Measurements from ENCODE around the gene ITPRID2.
"Not testable (repeated sequence)": the region's sequence is repeated elsewhere in the genome, so short reads cannot be mapped to it uniquely, and the experiment has no call there.

The ITPRID2 gene

GRCh38 chr2:181961167-181961566 lies 69.6 kb downstream of the ITPRID2 start:
- not testable (repeated sequence) for FAIRE-seq

GRCh38 chr2:181962142-181962541 lies 70.6 kb downstream of the ITPRID2 start:
- FAIRE-seq = no peak

- FAIRE-seq = no peak
Measured at GRCh38 chr2:181970160-181970794, 78.7 kb downstream of the ITPRID2 start.

DNA sequence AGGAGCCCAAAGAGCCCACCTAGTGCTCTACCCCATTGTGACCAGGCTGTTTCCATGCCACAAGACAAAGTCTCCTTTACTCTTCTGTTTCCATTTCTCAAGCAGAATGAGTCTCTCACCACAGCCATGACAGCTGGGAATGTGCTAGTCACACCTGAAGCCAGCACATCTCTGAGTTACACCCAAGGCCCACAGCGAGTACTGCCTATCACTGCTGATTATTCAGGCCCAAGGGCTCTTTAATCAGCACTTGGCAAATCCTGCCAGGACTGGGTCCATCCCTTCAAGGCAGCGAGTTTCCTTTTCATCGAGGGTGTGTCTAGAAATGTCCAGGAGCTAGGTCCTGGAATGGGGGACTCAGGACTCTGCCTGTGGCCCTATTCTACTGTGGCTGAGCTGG lies 79.5 kb downstream of the ITPRID2 start:
- no peak for FAIRE-seq

DNA sequence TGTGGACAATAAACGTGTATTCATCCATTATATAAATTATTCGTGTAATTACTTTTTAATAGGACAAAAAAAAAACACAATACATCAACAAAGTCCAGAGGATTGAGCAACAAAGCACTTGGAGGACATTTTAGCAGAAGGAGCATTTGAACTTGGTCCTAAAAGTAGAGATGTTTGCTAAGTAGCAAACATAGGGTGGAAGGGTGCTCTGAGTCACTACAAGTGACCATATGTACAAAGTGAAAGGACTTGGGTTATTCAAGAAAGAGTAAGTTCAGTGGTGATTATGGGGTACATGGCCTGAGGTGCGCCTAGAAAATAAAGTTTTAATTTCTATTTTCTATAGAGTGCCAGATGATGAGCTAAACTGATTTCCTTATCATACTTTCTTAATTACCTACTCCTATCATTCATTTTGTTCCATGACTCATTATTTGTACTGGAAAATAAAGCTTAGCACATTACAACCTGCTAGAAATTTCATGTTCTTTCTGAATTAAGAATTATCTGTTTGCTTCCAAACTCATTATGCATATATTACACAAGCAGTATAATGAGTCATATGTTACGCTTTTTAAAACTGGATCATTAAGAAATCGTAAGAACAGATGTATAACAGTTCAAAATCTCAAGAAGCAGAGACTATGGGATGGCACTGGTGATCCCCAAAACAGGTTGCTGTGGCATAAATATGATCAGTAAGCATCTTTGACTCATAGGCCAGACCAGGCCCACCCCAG lies 81.1 kb downstream of the ITPRID2 start:
- no peak for FAIRE-seq

DNA sequence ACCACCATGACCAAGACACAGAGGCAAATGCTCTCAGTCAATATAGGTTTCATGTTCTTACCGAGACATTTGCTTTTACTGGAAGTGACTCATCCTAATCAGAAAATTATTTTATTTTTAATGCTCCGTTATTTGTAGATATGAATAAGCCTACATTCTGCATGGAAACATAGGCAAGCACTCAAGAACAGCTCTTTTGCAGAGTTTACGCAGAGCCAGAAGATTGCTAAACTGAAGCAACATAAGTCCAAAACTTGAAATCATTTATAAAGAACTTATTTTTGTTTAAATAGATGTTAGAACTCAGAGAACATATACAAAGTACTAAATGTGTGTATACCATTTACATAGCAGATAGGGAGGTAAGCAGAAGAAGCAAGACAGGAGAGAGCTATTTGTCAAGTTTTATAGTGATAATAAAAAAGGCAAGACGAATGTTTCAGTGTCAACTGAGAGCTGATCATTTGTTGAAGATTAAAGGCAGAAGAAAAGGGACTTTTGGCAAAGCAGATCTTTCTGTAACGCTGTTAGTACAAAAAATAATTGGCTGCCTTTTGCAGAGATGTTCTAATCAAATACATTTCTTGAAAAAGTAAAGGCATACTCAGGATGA lies 81.7 kb downstream of the ITPRID2 start:
- no peak for FAIRE-seq

GRCh38 chr2:181977661-181978350 lies 86.3 kb downstream of the ITPRID2 start:
- FAIRE-seq = no peak

GRCh38 chr2:181978351-181979150 lies 87.0 kb downstream of the ITPRID2 start:
- FAIRE-seq = no peak
